ENCODE measurements around the gene WASF3.

The WASF3 gene

GRCh38 chr13:26735677-26736076, 178.2 kb downstream of the WASF3 start:
- H3K27ac ChIP-seq (ENCODE audit: low read depth, low read length), result no peak overlapping the region
- 88% methylated on average over 9 of the region's 9 CpGs for WGBS
- H3K36me3 ChIP-seq (ENCODE audit: insufficient read depth, low read length), result no peaks in the 10 kb centered on the region
- no peak overlapping the region for H3K9ac ChIP-seq (ENCODE audit: low read depth, low read length)
- no peak overlapping the region for H3K4me3 ChIP-seq (ENCODE audit: low read length)
- H3K4me1 ChIP-seq (ENCODE audit: insufficient read depth, low read length), result no peaks in the 10 kb centered on the region
- H3K9me3 ChIP-seq (ENCODE audit: insufficient read depth, low read depth, low read length), result peaks cover 20% of the 10 kb centered on the region
- H3K27me3 ChIP-seq (ENCODE audit: insufficient read depth, low read length), result no peaks in the 10 kb centered on the region
